Testis (tissue), 2 donors: Measurements from ENCODE around the gene ZNF470.

Source experiments
- POLR2A ChIP-seq: fragments of 450-650 bp; IDR thresholded peaks from one replicate; pipeline ENCODE4 v1.6.1; 2017; ENCODE audit warnings: antibody characterized with exemption, mild to moderate bottlenecking, moderate library complexity
- TF ChIP-seq, protein P1 (sequence below), 3 experiments: fragments of 450-650 bp in 2 of 3; fragments of 200-600 bp in 1 of 3; sonication (generic) in 1 of 3; IDR thresholded peaks; one replicate each; pipeline ENCODE4 v1.5.1; 2016 to 2019; ENCODE audit warnings: antibody characterized with exemption in 3 of 3, mild to moderate bottlenecking in 2 of 3, moderate library complexity in 1 of 3

DNA sequence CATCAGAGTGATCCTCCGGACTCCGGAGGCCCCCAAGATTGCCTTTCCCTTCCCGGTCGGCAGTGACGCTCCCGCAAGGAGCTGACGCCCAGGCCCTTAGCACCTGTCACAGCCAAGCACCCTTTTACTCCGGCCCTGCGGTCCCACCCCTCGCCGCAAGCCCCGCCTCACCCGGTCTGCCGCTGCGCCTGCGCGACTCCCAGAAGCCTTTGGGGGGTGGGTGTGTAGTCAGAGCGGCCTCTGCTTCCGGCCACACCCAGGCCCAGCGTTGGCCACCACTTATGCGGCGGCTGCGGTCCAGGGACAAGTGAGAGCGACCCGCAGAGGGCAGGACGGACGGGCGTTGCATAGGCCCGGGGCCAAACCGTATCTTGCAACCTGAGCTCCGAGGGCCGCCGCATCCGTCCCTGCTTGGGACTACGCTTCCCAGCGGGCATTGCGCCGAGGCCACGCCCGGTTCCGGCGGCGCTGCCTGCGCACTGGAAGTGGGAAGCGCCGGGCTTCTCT is 29.0 kb upstream of the ZNF470 start:
- TF ChIP-seq, protein P1, sequence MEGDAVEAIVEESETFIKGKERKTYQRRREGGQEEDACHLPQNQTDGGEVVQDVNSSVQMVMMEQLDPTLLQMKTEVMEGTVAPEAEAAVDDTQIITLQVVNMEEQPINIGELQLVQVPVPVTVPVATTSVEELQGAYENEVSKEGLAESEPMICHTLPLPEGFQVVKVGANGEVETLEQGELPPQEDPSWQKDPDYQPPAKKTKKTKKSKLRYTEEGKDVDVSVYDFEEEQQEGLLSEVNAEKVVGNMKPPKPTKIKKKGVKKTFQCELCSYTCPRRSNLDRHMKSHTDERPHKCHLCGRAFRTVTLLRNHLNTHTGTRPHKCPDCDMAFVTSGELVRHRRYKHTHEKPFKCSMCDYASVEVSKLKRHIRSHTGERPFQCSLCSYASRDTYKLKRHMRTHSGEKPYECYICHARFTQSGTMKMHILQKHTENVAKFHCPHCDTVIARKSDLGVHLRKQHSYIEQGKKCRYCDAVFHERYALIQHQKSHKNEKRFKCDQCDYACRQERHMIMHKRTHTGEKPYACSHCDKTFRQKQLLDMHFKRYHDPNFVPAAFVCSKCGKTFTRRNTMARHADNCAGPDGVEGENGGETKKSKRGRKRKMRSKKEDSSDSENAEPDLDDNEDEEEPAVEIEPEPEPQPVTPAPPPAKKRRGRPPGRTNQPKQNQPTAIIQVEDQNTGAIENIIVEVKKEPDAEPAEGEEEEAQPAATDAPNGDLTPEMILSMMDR (IDR thresholded peaks at IDR 0.05): peak in 2 of 3 experiments; percentile 27 to 29
- no peak for TF ChIP-seq POLR2A
